GM12874 (cell line): ENCODE data around the gene TMEM119.

Source experiments
- CTCF ChIP-seq: IDR thresholded peaks from 2 replicates; pipeline ENCODE4 v1.5.1; 2011; ENCODE audit warnings: low read depth, mild to moderate bottlenecking, control low read depth, low read length, moderate library complexity; ENCODE audit not compliant: insufficient read depth

The TMEM119 gene

GRCh38 chr12:108629824-108630476 is 32.1 kb upstream of the TMEM119 start:
- no peak for TF ChIP-seq CTCF

- no peak for TF ChIP-seq CTCF
Measured at GRCh38 chr12:108629151-108629550, 31.3 kb upstream of the TMEM119 start.

GRCh38 chr12:108627134-108627920 is 29.4 kb upstream of the TMEM119 start:
- no peak for TF ChIP-seq CTCF

- no peak for TF ChIP-seq CTCF
Measured at GRCh38 chr12:108625228-108625627, 27.3 kb upstream of the TMEM119 start.

GRCh38 chr12:108623577-108623976 is 25.7 kb upstream of the TMEM119 start:
- TF ChIP-seq CTCF = no peak

- no peak for TF ChIP-seq CTCF
Measured at GRCh38 chr12:108622921-108623514, 25.1 kb upstream of the TMEM119 start.

- no peak for TF ChIP-seq CTCF
Measured at GRCh38 chr12:108622421-108622820, 24.5 kb upstream of the TMEM119 start.
